SH-SY5Y (cell line): ENCODE data around the gene DNAJC3.

ENCODE experiments used
- GATA2 ChIP-seq: IDR thresholded peaks from 2 replicates; pipeline ENCODE4 v1.6.1; 2011; ENCODE audit warnings: mild to moderate bottlenecking, low read depth, low read length
- GATA3 ChIP-seq: IDR thresholded peaks from 2 replicates; pipeline ENCODE4 v1.6.1; 2011; ENCODE audit warnings: low read depth, mild to moderate bottlenecking, low read length, moderate library complexity

DNA sequence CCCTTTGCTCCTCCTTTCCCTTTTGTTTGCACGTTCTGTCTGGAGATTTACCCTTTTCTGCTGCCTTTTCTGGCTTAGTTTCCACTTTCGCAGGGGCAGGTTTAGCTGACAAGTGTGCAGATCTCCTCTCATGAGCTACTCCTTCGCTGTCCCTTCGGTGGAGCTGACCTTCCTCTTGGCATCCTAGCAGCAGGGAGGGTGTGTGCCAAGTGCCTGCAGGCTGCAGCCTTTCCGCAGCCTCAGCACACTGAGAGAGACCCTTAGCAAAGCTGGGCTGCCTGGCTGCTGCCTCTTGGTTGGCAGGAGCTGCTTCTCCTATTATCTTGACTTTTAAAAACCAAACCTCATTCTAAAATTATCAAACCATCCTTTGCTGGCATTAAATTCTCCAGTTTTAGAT, 132.5 kb downstream of the DNAJC3 start:
- TF ChIP-seq GATA3 (no peak), GATA2 (no peak)
